ENCODE data around the gene CMSS1.

DNA sequence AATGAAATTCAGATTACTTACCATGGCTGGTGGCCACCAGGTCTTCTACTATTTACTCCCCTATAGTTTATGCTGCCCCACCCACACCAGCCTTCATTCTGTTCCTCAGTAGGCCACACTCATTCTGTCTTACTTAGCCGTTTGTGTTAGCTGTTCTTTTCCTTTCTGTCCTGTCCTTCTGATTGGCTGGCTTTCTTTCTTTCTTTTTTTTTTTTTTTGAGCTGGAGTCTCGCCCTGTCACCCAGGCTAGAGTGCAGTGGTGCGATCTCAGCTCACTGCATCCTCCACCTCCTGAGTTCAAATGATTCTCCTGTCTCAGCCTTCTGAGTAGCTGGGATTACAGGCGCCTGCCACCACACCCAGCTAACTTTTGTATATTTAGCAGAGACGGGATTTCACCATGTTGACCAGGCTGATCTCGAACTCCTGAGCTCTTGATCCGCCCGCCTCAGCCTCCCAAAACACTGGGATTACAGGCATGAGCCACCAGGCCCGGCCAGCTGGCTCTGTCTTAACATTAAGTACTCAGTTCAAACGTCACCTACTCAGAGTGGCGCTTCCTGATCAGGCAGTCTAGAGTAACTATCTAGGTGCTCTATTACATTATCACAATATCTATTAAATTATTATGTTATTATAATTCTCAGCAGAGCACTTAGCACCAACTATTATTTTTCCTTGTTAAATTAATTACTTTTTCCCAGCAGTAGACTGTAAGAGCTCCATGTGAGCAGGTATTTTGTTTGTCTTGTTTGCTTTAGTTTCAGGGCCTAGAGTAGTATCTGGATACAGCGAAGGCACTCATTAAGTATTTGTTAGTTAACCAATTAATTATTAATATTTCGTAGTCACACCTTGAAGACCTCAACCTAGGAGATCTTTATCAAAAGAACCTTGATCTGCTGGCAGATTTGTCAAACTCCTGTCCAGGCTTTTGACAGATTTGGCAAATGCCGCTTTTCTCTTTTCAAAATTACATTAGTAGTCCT, 6.4 kb downstream of the CMSS1 start:
- TF ChIP-seq POLR2A (IDR thresholded peaks at IDR 0.05) = no peak
- TF ChIP-seq CTCF (IDR thresholded peaks at IDR 0.05 in 4 of 5, conservative IDR thresholded peaks at IDR 0.05 in 1 of 5) = no peak
